Fibroblast of lung (primary cell): Measurements from ENCODE around the gene KIF18A. TPM values are rescaled to one million over a fixed set of nuclear protein-coding genes. Genes with fewer than 3 reads are reported as not detected.
A peak's percentile ranks its signal among the peaks of the same experiment; 100 is the strongest.

Experiments
- DNase-seq, 2 donors: peaks; one replicate each; pipeline versions ENCODE4 v3.0.0 to v3.0.0-alpha.2; 2010; ENCODE audit warnings: low read depth in 2 of 2
- H2AFZ ChIP-seq: 2 replicates; pipeline ENCODE4 v1.5.1; 2012; ENCODE audit warnings: low read length, control low read depth, inconsistent platforms
- H3K27ac ChIP-seq: 2 replicates; pipeline ENCODE4 v1.5.1; 2011; ENCODE audit warnings: low read length, control low read depth; ENCODE audit not compliant: insufficient read depth
- H3K27me3 ChIP-seq: 2 replicates; pipeline ENCODE4 v1.5.1; 2011; ENCODE audit warnings: mild to moderate bottlenecking, low read length; ENCODE audit not compliant: control insufficient read depth, insufficient read depth
- H3K36me3 ChIP-seq: 2 replicates; pipeline ENCODE4 v1.5.1; 2011; ENCODE audit warnings: low read length; ENCODE audit not compliant: control insufficient read depth, insufficient read depth
- H3K4me1 ChIP-seq: 2 replicates; pipeline ENCODE4 v1.5.1; 2011; ENCODE audit warnings: low read length; ENCODE audit not compliant: control insufficient read depth, insufficient read depth; ENCODE audit errors: extremely low read depth
- H3K4me2 ChIP-seq: 2 replicates; pipeline ENCODE4 v1.5.1; 2011; ENCODE audit warnings: low read length, control low read depth; ENCODE audit not compliant: insufficient read depth; ENCODE audit errors: extremely low read depth
- H3K4me3 ChIP-seq, 4 experiments: fragments of 200-600 bp in 1 of 4; sonication (generic) in 1 of 4; replicated peaks in 1 of 4; 2 replicates each; pipeline ENCODE4 v1.5.1; 2011 to 2016; ENCODE audit warnings: low read length in 4 of 4, low read depth in 3 of 4, mild to moderate bottlenecking in 3 of 4, control low read depth in 2 of 4, inconsistent platforms in 1 of 4, mixed read lengths in 1 of 4; ENCODE audit not compliant: insufficient read depth in 1 of 4; ENCODE audit errors: control extremely low read depth in 1 of 4
- H3K79me2 ChIP-seq: 2 replicates; pipeline ENCODE4 v1.5.1; 2012; ENCODE audit warnings: mild to moderate bottlenecking, low read length, inconsistent platforms; ENCODE audit not compliant: control insufficient read depth, insufficient read depth
- H3K9ac ChIP-seq: 2 replicates; pipeline ENCODE4 v1.5.1; 2011; ENCODE audit warnings: mild to moderate bottlenecking, low read length, control low read depth; ENCODE audit not compliant: insufficient read depth
- H3K9me3 ChIP-seq: 2 replicates; pipeline ENCODE4 v1.5.1; 2012; ENCODE audit warnings: low read depth, low read length; ENCODE audit not compliant: control insufficient read depth, insufficient read depth
- H4K20me1 ChIP-seq: 2 replicates; pipeline ENCODE4 v1.5.1; 2011; ENCODE audit warnings: low read length; ENCODE audit not compliant: control insufficient read depth, insufficient read depth; ENCODE audit errors: extremely low read depth
- EZH2 ChIP-seq: IDR thresholded peaks from 2 replicates; pipeline ENCODE4 v1.5.1; 2012; ENCODE audit warnings: low read length, control low read depth, mild to moderate bottlenecking; ENCODE audit errors: missing control alignments
- polyA plus RNA-seq, 2 donors: library from polyadenylated mRNA; depleted of rRNA in 1 of 2; stranded (reverse) in 1 of 2; unstranded in 1 of 2; fragments of >200 nt; gene quantifications; 2 replicates each; pipeline ENCODE4 v1.2.1, GENCODE V29; 2011 to 2012; ENCODE audit warnings: missing spikeins in 1 of 2
- total RNA-seq: library from RNA; depleted of rRNA; stranded (reverse); fragments of >200 nt; gene quantifications from 2 replicates; pipeline ENCODE4 v1.2.1, GENCODE V29; 2014
- TF ChIP-seq, protein P1 (sequence below), 2 donors: IDR thresholded peaks in 1 of 2; conservative IDR thresholded peaks in 1 of 2; 1 replicate in 1 of 2; 2 replicates in 1 of 2; pipeline ENCODE4 v1.5.1; 2011 to 2012; ENCODE audit warnings: low read length in 2 of 2, control low read depth in 1 of 2, inconsistent platforms in 1 of 2, low read depth in 1 of 2, mild to moderate bottlenecking in 1 of 2

KIF18A gene
- total and polyA plus RNA-seq, 2 donors (not counting 1 experiment from before 2014, with no cell fraction given), result 5.8 to 12.6 TPM

DNA sequence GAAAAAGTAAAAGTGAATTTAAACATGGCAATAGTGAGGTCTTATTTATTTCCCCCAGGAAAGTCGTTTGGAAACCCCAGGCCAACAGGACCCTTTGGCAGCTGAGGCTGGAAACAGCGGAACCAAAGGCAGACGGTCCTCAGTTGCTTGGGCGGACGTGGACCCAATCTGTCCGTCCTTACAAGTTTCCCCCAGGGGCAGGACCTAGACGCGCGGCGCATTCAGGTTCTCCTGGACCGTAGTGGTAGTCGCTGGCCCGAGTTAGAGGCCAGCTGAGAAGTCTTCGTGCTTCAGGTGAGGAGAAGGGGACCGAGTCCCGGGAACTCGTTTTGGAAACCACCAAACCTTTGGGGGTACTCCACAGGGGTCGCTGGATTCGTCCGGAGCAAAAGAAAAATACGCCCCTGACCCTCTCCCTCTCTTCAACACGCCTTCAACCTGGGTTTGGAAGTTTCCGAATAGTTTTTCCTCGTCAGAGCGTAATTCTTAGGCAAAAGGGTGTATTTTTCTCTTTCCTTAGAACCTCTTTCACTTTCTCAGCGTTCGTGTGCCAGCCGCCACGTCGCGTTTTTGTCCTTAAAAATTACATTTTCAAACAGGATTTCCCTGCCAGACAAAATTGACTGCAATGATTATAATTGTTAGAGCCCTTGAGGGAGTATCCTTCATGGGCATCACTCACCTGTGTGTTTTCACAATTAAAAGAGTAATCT is 2.3 kb upstream of the KIF18A start:
- Histone ChIP-seq H3K4me1 (no peaks in the 10 kb centered on the region), H3K79me2 (peaks cover 51% of the 10 kb centered on the region), H3K4me2 (peak overlapping the region; percentile 84), H3K4me3 (peak overlapping the region; percentile 56 to 97 (median 65)), H4K20me1 (no peaks in the 10 kb centered on the region), H3K27ac (peak overlapping the region; percentile 99), H3K9ac (peak overlapping the region; percentile 58), H3K36me3 (no peaks in the 10 kb centered on the region), H3K9me3 (no peaks in the 10 kb centered on the region), H2AFZ (peak overlapping the region; percentile 23), H3K27me3 (no peaks in the 10 kb centered on the region)
- TF ChIP-seq EZH2, result no peak
- TF ChIP-seq, protein P1, sequence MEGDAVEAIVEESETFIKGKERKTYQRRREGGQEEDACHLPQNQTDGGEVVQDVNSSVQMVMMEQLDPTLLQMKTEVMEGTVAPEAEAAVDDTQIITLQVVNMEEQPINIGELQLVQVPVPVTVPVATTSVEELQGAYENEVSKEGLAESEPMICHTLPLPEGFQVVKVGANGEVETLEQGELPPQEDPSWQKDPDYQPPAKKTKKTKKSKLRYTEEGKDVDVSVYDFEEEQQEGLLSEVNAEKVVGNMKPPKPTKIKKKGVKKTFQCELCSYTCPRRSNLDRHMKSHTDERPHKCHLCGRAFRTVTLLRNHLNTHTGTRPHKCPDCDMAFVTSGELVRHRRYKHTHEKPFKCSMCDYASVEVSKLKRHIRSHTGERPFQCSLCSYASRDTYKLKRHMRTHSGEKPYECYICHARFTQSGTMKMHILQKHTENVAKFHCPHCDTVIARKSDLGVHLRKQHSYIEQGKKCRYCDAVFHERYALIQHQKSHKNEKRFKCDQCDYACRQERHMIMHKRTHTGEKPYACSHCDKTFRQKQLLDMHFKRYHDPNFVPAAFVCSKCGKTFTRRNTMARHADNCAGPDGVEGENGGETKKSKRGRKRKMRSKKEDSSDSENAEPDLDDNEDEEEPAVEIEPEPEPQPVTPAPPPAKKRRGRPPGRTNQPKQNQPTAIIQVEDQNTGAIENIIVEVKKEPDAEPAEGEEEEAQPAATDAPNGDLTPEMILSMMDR (conservative IDR thresholded peaks at IDR 0.05 in 1 of 2, IDR thresholded peaks at IDR 0.05 in 1 of 2; ENCODE audit: low read depth in 1 of 2, low read length in 2 of 2), result peak in 1 of 2 donors; percentile 10
- DNase-seq, result peak; percentile 80 to 84

DNA sequence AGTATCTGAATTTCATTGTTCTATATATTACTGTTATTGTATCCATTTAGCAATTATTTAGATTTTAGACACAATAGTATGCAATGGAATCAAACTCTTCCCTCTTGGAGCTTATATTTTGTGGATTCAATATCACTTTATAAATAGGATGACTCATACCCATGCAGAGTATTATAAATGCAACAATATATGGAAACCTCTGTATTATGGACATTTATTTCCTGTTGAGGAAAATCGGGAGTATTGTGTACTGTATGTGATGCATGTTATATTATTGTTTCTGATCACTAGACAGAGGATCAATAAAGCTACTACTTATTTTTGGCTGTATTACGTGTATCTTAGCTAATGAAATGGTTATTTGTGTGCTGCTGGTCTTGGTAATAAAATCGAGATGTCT is 1.0 kb upstream of the KIF18A start:
- Histone ChIP-seq H3K27ac (peak overlapping the region; percentile 99), H3K4me2 (peak overlapping the region; percentile 84), H3K36me3 (no peaks in the 10 kb centered on the region), H2AFZ (no peak overlapping the region), H3K9ac (no peak overlapping the region), H4K20me1 (no peaks in the 10 kb centered on the region), H3K27me3 (no peaks in the 10 kb centered on the region), H3K9me3 (no peaks in the 10 kb centered on the region), H3K4me3 (peak overlapping the region; percentile 59 to 95 (median 71)), H3K79me2 (peaks cover 64% of the 10 kb centered on the region), H3K4me1 (no peaks in the 10 kb centered on the region)
- no peak for DNase-seq
- TF ChIP-seq EZH2, result no peak
- TF ChIP-seq, protein P1 (conservative IDR thresholded peaks at IDR 0.05 in 1 of 2, IDR thresholded peaks at IDR 0.05 in 1 of 2; ENCODE audit: low read depth in 1 of 2, low read length in 2 of 2), result no peak

DNA sequence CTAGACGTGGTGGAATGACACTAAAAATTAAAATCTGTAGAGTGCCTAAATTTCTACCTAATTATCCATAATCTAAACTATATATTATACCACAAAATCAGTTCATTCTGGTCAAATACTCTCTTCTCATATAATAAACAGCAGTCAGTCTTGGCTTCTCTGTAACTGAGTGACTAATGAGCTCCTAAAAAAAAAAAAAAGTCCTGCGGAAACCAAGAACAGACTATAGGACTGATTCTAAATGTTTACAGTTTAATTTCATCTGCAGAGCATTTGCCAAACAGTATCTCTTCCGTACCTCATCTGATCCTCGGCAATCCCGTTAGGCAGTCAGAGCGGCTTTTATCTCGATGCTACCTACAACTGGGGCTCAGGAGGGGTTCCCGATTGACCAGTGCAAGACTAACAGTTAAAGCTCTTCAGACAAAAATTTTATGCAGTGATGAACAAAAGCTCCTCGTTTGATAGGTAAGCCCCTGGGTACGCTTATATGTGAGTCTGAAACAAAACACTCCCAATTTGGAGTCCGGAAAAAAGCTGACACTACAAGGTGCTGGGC is 686 bp downstream of the KIF18A start:
- peak overlapping the region; percentile 91 for H3K4me2 ChIP-seq
- TF ChIP-seq, protein P1 (conservative IDR thresholded peaks at IDR 0.05 in 1 of 2, IDR thresholded peaks at IDR 0.05 in 1 of 2; ENCODE audit: low read depth in 1 of 2, low read length in 2 of 2), result no peak
- TF ChIP-seq EZH2, result no peak
- no peaks in the 10 kb centered on the region for H3K9me3 ChIP-seq
- peak overlapping the region; percentile 76 to 95 (median 77) for H3K4me3 ChIP-seq
- H2AFZ ChIP-seq, result no peak overlapping the region
- H3K27me3 ChIP-seq, result no peaks in the 10 kb centered on the region
- peaks cover 71% of the 10 kb centered on the region for H3K79me2 ChIP-seq
- no peaks in the 10 kb centered on the region for H3K36me3 ChIP-seq
- no peaks in the 10 kb centered on the region for H4K20me1 ChIP-seq
- peak overlapping the region; percentile 99 for H3K27ac ChIP-seq
- H3K9ac ChIP-seq, result peak overlapping the region; percentile 75
- no peaks in the 10 kb centered on the region for H3K4me1 ChIP-seq
- DNase-seq, result no peak
